Liver (tissue), 9 donors: ENCODE results near the gene ANKDD1B. TPM values are rescaled to one million over a fixed set of nuclear protein-coding genes. Genes with fewer than 3 reads are reported as not detected.
A peak's percentile ranks its signal among the peaks of the same experiment; 100 is the strongest.

ENCODE experiments used
- DNase-seq: peaks from one replicate; pipeline ENCODE4 v3.0.0-alpha.2; 2017; ENCODE audit warnings: low spot score
- H3K27ac ChIP-seq, 2 donors: one replicate each; pipeline ENCODE4 v1.7.0; 2013; ENCODE audit warnings: inconsistent platforms in 2 of 2, low read length in 2 of 2, control low read depth in 1 of 2, low read depth in 1 of 2, mild to moderate bottlenecking in 1 of 2
- H3K27me3 ChIP-seq, 4 donors: one replicate each; pipeline versions ENCODE4 v1.6.1 to v1.7.0; 2013; ENCODE audit warnings: low read length in 3 of 4, inconsistent platforms in 1 of 4, mild to moderate bottlenecking in 1 of 4, moderate library complexity in 1 of 4; ENCODE audit not compliant: control insufficient read depth in 4 of 4, insufficient read depth in 4 of 4
- H3K36me3 ChIP-seq, 4 donors: one replicate each; pipeline versions ENCODE4 v1.6.1 to v1.7.0; 2013; ENCODE audit warnings: low read length in 3 of 4, mild to moderate bottlenecking in 3 of 4, low read depth in 1 of 4, moderate library complexity in 1 of 4; ENCODE audit not compliant: control insufficient read depth in 4 of 4, insufficient read depth in 3 of 4
- H3K4me1 ChIP-seq, 4 donors: one replicate each; pipeline versions ENCODE4 v1.6.1 to v1.7.0; 2013; ENCODE audit warnings: low read length in 3 of 4, mild to moderate bottlenecking in 3 of 4, moderate library complexity in 1 of 4; ENCODE audit not compliant: control insufficient read depth in 4 of 4, insufficient read depth in 4 of 4
- H3K4me3 ChIP-seq, 3 donors: one replicate each; pipeline versions ENCODE4 v1.6.1 to v1.7.0; 2013; ENCODE audit warnings: low read length in 3 of 3, control low read depth in 1 of 3, low read depth in 1 of 3, mild to moderate bottlenecking in 1 of 3
- H3K9ac ChIP-seq, 2 donors: one replicate each; pipeline ENCODE4 v1.7.0; 2013; ENCODE audit warnings: low read length in 2 of 2, mild to moderate bottlenecking in 2 of 2, moderate library complexity in 2 of 2, control low read depth in 1 of 2, low read depth in 1 of 2
- H3K9me3 ChIP-seq, 4 donors: one replicate each; pipeline versions ENCODE4 v1.6.1 to v1.7.0; 2013; ENCODE audit warnings: low read length in 3 of 4; ENCODE audit not compliant: control insufficient read depth in 4 of 4
- EGR1 ChIP-seq, 2 donors: IDR thresholded peaks; 2 replicates each; pipeline ENCODE4 v1.6.1; 2016 to 2018; ENCODE audit warnings: antibody characterized with exemption in 2 of 2, low read depth in 2 of 2
- FOXA1 ChIP-seq: IDR thresholded peaks from 2 replicates; pipeline ENCODE4 v1.6.1; 2016; ENCODE audit warnings: antibody characterized with exemption
- JUND ChIP-seq, 2 donors: IDR thresholded peaks; 2 replicates each; pipeline ENCODE4 v1.6.1; 2016; ENCODE audit warnings: antibody characterized with exemption in 2 of 2
- NR2F2 ChIP-seq: IDR thresholded peaks from 2 replicates; pipeline ENCODE4 v1.6.1; 2016; ENCODE audit warnings: antibody characterized with exemption
- RAD21 ChIP-seq, 2 donors: IDR thresholded peaks; 2 replicates each; pipeline ENCODE4 v1.6.1; 2016; ENCODE audit warnings: antibody characterized with exemption in 2 of 2, mild to moderate bottlenecking in 2 of 2
- RXRA ChIP-seq, 2 donors: IDR thresholded peaks; 2 replicates each; pipeline ENCODE4 v1.6.1; 2017 to 2018; ENCODE audit warnings: antibody characterized with exemption in 2 of 2, mild to moderate bottlenecking in 1 of 2
- SP1 ChIP-seq: IDR thresholded peaks from 2 replicates; pipeline ENCODE4 v1.6.1; 2018; ENCODE audit warnings: antibody characterized with exemption, mild to moderate bottlenecking
- TAF1 ChIP-seq: conservative IDR thresholded peaks from 2 replicates; pipeline ENCODE4 v1.6.1; 2016; ENCODE audit warnings: antibody characterized with exemption, mild to moderate bottlenecking
- YY1 ChIP-seq: IDR thresholded peaks from 2 replicates; pipeline ENCODE4 v1.6.1; 2016; ENCODE audit warnings: antibody characterized with exemption, mild to moderate bottlenecking
- WGBS: extraction: QIAGEN DNeasy Blood & Tissue Kit; methylation state at CpG from one replicate; pipeline ENCODE4 v1.1.7; 2013; 5-methylcytosine and 5-hydroxymethylcytosine counted together
- polyA plus RNA-seq, 2 donors: library from polyadenylated mRNA; stranded (reverse) in 1 of 2; unstranded in 1 of 2; fragments of 200-250 nt in 1 of 2; fragments of >200 nt in 1 of 2; fragmentation: Nextera tagmentation in 1 of 2; extraction: Ambion mirVana in 1 of 2; gene quantifications; one replicate each; pipeline versions ENCODE4 v1.2.1 to v1.2.3, GENCODE V29; 2013 to 2015
- total RNA-seq, 2 donors: library from RNA; depleted of rRNA; stranded (reverse); fragments of >200 nt; gene quantifications; one replicate each; pipeline ENCODE4 v1.2.3, GENCODE V29; 2014
- TF ChIP-seq, protein P1 (sequence below): fragments of 150-350 bp; IDR thresholded peaks from 2 replicates; pipeline ENCODE4 v1.5.1; 2017; ENCODE audit warnings: improper control_type of control experiment, low read depth, low read length; ENCODE audit not compliant: missing input control
- TF ChIP-seq, protein P2 (sequence below): IDR thresholded peaks from 2 replicates; pipeline ENCODE4 v1.6.1; 2016; ENCODE audit warnings: antibody characterized with exemption
- TF ChIP-seq, protein P3 (sequence below): IDR thresholded peaks from 2 replicates; pipeline ENCODE4 v1.6.1; 2016; ENCODE audit warnings: antibody characterized with exemption, mild to moderate bottlenecking
- TF ChIP-seq, protein P4 (sequence below): IDR thresholded peaks from 2 replicates; pipeline ENCODE4 v1.6.1; 2016; ENCODE audit warnings: antibody characterized with exemption
- TF ChIP-seq, protein P5 (sequence below): IDR thresholded peaks from 2 replicates; pipeline ENCODE4 v1.6.1; 2016; ENCODE audit warnings: antibody characterized with exemption
- donor health status: healthy.
- donor health status: healthy.
- donor health status: healthy.
- donor health status: healthy.
- donor health status: healthy.

ANKDD1B gene
- total and polyA plus RNA-seq, 4 donors: 0.05 to 1.4 (median 0.52) TPM

DNA sequence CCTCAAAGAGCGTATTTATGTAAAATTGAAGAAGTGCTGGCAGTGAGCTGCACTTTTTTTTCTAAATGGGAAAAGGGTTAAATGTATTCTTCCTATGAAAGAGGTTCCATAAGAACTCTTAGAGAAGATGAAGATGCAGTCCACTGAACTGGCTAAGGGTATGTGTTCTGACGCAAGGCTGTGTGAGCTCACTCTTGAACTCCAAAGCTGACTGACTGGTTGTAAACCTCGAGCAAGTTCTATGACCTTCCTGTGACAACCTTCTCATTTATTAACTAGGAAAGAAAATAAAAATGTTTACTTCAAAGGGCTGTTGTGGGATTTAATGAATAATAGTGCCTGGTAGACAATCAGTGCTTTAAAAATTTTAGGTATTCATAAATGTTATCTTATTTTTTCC is 59.3 kb downstream of the ANKDD1B start:
- Histone ChIP-seq H3K9me3 (no peaks in the 10 kb centered on the region), H3K36me3 (peaks cover 0 to 5% (median 3%) of the 10 kb centered on the region in 4 donors), H3K27me3 (no peaks in the 10 kb centered on the region), H3K27ac (no peak overlapping the region), H3K4me3 (no peak overlapping the region), H3K9ac (no peak overlapping the region), H3K4me1 (peaks cover 0 to 15% (median 4%) of the 10 kb centered on the region in 4 donors)
- WGBS: 66% methylated on average over 3 of the region's 3 CpGs
- DNase-seq: no peak
- no peak for TF ChIP-seq EGR1 (IDR thresholded peaks at IDR 0.05; ENCODE audit: low read depth in 2 of 2)
- peak in 1 of 2 donors; percentile 15 for TF ChIP-seq JUND (IDR thresholded peaks at IDR 0.05)
- peak; percentile 50 to 76 for TF ChIP-seq RXRA (IDR thresholded peaks at IDR 0.05)

DNA sequence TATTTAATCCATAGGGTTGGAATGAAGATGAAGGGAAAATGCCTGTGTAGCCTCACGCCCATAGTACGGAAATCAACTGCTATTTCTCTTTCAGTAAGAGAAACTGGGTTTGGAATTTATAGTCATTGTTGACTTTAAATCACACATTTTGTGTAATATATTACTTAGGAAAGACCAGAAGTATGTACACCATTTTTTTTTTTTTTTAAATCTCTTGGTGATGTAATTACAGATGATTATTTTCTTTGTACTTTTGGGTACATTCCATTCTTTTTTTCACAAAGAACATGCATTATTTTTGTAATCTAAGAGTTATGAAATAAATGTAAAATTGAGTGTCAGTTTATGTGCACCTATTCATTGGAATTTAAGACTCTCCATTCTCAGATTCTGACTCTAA is 60.3 kb downstream of the ANKDD1B start:
- no peak overlapping the region for H3K4me3 ChIP-seq
- TF ChIP-seq JUND (IDR thresholded peaks at IDR 0.05) (no peak), TAF1 (no peak), RAD21 (IDR thresholded peaks at IDR 0.05) (no peak), FOXA1 (no peak), YY1 (no peak), SP1 (no peak), NR2F2 (no peak)
- TF ChIP-seq, protein P1, sequence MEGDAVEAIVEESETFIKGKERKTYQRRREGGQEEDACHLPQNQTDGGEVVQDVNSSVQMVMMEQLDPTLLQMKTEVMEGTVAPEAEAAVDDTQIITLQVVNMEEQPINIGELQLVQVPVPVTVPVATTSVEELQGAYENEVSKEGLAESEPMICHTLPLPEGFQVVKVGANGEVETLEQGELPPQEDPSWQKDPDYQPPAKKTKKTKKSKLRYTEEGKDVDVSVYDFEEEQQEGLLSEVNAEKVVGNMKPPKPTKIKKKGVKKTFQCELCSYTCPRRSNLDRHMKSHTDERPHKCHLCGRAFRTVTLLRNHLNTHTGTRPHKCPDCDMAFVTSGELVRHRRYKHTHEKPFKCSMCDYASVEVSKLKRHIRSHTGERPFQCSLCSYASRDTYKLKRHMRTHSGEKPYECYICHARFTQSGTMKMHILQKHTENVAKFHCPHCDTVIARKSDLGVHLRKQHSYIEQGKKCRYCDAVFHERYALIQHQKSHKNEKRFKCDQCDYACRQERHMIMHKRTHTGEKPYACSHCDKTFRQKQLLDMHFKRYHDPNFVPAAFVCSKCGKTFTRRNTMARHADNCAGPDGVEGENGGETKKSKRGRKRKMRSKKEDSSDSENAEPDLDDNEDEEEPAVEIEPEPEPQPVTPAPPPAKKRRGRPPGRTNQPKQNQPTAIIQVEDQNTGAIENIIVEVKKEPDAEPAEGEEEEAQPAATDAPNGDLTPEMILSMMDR: no peak
- TF ChIP-seq, protein P2, sequence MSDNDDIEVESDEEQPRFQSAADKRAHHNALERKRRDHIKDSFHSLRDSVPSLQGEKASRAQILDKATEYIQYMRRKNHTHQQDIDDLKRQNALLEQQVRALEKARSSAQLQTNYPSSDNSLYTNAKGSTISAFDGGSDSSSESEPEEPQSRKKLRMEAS: no peak
- TF ChIP-seq, protein P3, sequence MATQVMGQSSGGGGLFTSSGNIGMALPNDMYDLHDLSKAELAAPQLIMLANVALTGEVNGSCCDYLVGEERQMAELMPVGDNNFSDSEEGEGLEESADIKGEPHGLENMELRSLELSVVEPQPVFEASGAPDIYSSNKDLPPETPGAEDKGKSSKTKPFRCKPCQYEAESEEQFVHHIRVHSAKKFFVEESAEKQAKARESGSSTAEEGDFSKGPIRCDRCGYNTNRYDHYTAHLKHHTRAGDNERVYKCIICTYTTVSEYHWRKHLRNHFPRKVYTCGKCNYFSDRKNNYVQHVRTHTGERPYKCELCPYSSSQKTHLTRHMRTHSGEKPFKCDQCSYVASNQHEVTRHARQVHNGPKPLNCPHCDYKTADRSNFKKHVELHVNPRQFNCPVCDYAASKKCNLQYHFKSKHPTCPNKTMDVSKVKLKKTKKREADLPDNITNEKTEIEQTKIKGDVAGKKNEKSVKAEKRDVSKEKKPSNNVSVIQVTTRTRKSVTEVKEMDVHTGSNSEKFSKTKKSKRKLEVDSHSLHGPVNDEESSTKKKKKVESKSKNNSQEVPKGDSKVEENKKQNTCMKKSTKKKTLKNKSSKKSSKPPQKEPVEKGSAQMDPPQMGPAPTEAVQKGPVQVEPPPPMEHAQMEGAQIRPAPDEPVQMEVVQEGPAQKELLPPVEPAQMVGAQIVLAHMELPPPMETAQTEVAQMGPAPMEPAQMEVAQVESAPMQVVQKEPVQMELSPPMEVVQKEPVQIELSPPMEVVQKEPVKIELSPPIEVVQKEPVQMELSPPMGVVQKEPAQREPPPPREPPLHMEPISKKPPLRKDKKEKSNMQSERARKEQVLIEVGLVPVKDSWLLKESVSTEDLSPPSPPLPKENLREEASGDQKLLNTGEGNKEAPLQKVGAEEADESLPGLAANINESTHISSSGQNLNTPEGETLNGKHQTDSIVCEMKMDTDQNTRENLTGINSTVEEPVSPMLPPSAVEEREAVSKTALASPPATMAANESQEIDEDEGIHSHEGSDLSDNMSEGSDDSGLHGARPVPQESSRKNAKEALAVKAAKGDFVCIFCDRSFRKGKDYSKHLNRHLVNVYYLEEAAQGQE: no peak
- TF ChIP-seq, protein P4, sequence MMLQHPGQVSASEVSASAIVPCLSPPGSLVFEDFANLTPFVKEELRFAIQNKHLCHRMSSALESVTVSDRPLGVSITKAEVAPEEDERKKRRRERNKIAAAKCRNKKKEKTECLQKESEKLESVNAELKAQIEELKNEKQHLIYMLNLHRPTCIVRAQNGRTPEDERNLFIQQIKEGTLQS: no peak
- peaks cover 0 to 5% (median 3%) of the 10 kb centered on the region in 4 donors for H3K36me3 ChIP-seq

DNA sequence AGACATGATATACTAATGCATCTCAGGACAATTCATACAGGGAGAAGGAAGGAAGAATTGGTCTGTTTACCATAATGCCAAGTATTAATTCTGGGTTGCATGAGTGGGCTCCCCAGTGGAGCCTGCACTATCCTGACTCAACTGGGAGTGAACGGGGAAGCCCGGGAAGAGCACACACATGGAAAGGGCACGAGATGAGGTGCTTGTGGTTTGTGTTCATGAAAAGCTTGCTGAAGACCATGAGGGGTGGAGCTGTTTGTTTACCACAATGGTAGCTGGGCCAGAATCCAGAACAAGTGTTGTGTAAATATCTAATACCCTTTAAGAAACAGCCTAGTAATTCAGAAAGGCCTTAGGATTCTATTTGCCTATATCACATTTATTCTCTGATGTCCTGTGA is 61.4 kb downstream of the ANKDD1B start:
- H3K9me3 ChIP-seq: no peaks in the 10 kb centered on the region
- H3K4me3 ChIP-seq: no peak overlapping the region
- DNase-seq: no peak
- H3K9ac ChIP-seq: no peak overlapping the region
- peaks cover 0 to 15% (median 5%) of the 10 kb centered on the region in 4 donors for H3K4me1 ChIP-seq
- no peaks in the 10 kb centered on the region for H3K27me3 ChIP-seq
- no peak overlapping the region for H3K27ac ChIP-seq
- 90% methylated on average over 3 of the region's 3 CpGs for WGBS
- peaks cover 0 to 5% (median 3%) of the 10 kb centered on the region in 4 donors for H3K36me3 ChIP-seq
- TF ChIP-seq, protein P2: no peak
- TF ChIP-seq NR2F2: no peak
- TF ChIP-seq, protein P4: no peak
- TF ChIP-seq, protein P5, sequence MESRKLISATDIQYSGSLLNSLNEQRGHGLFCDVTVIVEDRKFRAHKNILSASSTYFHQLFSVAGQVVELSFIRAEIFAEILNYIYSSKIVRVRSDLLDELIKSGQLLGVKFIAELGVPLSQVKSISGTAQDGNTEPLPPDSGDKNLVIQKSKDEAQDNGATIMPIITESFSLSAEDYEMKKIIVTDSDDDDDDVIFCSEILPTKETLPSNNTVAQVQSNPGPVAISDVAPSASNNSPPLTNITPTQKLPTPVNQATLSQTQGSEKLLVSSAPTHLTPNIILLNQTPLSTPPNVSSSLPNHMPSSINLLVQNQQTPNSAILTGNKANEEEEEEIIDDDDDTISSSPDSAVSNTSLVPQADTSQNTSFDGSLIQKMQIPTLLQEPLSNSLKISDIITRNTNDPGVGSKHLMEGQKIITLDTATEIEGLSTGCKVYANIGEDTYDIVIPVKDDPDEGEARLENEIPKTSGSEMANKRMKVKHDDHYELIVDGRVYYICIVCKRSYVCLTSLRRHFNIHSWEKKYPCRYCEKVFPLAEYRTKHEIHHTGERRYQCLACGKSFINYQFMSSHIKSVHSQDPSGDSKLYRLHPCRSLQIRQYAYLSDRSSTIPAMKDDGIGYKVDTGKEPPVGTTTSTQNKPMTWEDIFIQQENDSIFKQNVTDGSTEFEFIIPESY: no peak
- TF ChIP-seq, protein P3: no peak

More for the DNA sequence above, 60.3 kb downstream of the ANKDD1B start:
- H3K9me3 ChIP-seq: no peaks in the 10 kb centered on the region
- peaks cover 0 to 15% (median 4%) of the 10 kb centered on the region in 4 donors for H3K4me1 ChIP-seq
- H3K9ac ChIP-seq: no peak overlapping the region
- H3K27me3 ChIP-seq: no peaks in the 10 kb centered on the region
- no peak overlapping the region for H3K27ac ChIP-seq
- no peak for DNase-seq
- 95% methylated on average over 2 of the region's 2 CpGs for WGBS
